ENCODE data around the gene BCAS3.
"Not testable (repeated sequence)": the region's sequence is repeated elsewhere in the genome, so short reads cannot be mapped to it uniquely, and the experiment has no call there.

The BCAS3 gene

DNA sequence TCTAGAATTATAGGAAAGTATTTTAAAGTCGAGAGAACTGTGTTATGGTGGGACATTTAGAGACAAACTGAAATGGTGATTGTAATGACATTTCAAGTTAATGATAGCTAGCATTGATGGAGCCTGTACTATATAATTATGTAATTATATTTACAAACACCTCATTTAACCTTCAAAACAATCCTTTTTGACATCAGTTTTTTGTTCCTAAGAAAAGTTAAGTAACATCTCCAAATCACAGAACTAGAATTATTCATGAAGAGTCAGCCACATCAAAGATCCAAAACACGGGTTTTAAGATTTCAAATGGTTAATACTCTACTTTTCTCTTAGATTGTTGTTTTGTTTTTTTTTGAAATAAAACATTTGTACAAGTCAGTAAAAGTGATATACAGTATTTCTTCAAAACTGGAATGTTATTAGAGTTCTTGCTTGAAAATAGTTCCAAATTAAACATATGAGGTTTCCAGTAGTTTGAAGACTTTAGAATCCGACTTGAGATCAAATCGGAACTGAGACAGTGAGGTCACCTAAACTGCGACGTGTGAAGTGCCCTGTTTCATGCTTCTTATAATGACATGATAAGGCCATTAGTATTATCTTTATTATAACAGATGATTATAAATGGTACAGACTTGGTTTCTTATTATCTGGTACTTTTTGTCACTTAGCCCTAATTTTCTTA is 457.0 kb downstream of the BCAS3 start:
- no peak for DNase-seq

DNA sequence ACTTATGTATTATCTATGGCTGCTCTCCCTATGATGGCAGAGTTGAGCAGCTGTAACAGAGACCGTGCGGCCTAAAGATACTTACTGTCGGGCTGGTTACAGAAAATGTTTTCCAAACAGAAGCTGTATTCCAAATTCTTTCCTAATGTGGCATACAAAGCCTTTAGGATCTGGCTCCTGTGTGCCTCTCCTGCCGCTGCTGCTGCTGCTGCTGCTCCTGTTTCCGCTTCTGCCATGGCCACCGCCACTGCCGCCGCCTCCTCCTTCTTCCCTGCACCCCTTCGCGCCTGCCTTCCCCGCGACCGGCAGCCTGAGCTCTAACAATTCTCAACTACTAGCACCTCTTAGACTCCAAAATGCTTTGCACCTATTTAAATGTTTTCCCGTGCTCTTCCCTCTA is 458.1 kb downstream of the BCAS3 start:
- no peak for DNase-seq

DNA sequence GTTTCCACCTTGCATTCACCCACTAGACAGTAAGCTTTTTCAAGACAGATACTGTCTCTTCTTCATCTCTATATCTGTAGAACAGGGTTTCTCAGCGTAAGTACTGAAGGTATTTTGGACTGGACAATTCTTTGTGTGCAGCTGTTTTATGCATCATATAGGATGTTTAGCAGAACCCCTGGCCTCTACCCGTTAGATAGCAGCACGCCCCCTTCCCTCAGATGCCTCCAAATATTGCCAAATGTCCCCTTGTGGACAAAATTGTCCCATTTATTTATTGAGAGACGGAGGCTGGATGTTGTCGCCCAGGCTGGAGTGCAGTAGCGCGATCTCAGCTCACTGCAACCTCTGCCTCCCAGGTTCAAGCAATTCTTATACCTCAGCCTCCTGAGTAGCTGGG is 458.6 kb downstream of the BCAS3 start:
- no peak for DNase-seq

DNA sequence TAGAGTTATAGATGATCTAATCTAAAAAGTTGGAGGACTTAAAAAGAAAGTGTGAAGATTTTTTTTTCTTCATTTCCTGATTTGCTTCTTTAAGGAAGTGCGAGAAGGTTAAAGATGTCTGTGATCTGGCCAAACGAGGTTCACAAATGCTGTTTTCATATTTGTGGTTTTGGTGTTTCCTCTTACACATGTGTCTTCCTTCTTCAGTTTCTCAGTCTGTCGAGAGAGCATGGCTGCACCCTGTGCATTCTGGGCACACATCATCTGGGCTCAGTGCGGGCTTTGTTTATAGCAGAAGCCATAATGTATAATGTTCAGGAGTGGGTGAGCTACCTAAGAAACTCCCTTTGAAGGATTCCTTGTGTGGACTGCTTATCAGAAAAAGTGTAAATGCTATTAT is 461.6 kb downstream of the BCAS3 start:
- peak; percentile 59 for DNase-seq

DNA sequence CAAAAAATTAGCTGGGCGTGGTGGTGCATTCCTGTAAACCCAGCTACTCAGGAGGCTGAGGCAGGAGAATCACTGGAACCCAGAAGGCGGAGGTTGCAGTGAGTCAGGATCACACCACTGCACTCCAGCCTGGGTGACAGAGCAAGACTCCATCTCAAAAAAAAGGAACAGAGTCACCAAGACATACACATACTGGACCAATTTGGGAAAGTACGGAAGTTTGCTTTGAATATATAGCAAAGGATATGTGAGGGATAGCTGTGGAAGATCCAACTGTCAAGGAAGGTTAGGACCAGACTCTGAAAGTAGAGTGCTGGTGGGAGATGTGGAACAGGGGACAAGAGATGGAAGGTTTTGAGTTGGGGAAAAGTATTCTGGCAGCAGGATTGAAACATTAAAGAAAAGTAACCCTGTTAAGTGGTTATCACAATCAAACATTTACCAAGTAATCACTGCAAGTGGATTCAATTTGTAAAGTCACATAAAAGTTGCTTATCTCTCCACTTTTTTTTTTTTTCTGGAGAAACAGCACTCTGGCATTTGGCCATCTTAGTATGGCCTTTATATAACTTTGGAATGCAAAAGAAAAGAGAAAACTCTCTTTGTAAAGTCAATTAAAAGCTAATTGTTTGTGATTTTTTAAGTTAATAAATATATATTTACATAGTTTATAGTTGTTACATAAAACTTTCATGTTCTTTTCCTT is 462.6 kb downstream of the BCAS3 start:
- no peak for DNase-seq

DNA sequence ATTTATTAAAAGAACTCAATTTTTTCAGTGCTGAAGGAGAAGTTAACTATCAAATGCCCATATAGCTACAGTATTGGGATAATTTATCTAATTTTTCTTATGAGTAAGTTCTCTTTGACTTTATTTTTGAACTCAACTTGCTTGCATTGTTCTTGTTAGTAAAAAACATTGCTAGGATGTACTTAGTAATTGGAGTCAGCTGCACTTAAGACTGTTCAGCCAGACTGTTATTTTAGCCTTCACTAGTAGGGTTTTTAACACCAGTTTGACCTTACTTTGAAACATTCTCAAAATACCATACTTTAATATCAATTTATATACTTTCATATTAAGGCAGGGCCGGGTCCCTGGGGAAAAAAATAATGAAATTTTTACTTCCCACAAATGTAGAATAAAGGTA is 465.4 kb downstream of the BCAS3 start:
- no peak for DNase-seq

DNA sequence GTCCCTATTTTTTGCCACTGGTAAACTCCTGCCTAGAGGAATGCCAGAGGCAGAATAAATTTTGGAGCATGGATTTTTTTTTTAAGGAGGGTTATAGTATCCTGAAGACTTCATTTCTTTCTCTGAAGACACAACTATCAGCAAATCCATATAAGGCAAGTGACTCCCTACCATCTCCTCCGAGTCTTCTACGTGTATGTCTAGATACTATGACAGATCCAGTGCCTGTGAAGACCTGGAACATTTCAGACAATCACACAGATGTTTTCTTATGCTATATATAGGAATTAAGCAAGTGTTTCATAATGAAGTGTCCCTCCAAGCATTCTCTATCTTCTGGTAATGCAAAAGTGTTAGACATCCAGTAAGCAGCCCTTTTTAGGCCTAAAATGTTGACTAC is 466.5 kb downstream of the BCAS3 start:
- DNase-seq: no peak

DNA sequence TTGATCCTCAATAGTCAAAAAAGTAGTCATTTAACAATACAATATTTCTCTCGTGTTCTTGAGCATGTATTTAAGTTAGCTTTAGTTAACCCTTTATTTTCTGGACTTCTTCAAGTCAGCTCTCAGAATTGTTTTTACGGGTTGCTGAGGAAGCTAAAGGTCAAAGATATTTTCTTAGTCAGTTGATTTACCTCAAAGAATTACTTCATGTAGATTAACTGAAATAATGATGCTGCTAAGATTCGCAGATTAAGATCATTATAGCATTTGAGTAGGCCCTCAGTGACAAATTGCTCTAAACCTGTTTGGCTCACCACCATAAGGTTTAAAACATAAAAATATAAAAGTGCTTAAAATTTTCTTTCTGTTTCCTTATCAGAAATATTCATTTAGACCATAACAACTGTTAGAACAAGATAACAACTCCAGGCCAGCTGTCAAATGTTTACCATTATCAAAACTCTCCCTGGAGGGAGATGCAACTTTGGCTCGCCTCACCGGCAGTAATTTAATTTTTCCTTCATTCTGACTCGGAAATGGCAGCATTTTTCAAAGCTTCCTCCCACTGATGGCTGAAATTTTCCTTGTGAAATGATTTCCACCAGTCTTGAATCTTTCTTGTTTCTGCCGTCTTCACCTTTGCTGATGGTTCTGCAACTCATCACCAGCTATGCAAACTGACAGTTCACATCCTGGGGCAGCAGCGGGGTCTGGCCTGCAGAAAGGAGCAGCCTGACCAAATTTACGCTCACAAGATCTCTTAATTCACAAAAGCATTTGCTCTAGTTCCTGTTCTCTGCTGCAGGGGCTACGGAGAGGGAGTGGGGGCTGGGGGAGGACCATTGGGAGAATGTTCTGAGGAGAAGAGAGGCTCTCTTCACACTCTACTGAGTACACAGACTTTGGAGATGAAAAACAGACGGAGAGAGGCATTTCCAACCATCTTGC is 467.2 kb downstream of the BCAS3 start:
- DNase-seq: no peak

DNA sequence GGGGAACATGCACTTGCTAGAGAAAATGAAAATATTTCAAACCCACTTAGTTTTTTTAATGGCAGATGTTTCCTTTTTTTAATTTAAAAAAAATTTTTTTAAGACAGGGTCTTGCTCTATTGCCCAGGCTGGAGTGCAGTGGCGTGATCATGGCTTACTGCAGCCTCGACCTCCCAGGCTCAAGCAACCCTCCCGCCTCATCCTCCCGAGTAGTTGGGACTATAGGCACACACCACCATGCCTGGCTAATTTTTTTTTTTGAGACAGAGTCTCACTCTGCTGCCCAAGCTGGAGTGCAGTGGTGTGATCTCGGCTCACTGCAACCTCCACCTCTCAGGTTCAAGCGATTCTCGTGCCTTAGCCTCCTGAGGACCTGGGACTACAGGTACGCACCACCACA is 469.2 kb downstream of the BCAS3 start:
- DNase-seq: not testable (repeated sequence)

DNA sequence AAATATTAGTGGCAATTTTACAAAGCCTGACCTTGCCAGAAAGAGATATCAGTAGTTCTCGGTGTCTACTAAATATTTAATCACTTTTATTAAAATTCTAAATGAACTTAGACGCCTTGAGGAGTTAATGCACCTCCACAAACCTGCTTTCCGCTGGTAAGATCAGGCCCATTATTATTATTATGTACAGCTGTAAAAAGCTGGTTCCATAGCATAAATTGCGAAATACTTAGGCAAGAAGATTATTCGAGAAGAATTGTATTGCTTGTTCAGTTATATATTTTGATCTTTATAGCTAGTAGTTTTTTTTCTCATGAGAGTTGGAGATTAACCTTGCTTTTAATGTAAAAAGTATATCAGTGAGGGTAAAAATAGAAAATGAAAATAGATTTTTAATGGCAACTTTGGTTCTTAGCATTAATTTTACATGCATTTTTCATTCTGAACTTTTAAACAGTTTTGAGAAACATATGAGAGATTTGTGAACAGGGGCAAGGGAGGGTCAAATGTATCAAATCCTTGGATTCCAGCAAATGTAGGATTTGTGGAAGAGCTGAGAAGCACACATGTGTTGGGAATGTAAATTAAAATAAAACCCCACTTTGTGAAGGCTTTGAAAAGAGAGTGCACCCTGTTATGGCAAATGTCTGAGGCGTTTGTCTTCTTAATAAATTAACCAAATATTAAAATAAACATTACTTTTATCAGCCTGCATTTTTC is 471.6 kb downstream of the BCAS3 start:
- DNase-seq: no peak

DNA sequence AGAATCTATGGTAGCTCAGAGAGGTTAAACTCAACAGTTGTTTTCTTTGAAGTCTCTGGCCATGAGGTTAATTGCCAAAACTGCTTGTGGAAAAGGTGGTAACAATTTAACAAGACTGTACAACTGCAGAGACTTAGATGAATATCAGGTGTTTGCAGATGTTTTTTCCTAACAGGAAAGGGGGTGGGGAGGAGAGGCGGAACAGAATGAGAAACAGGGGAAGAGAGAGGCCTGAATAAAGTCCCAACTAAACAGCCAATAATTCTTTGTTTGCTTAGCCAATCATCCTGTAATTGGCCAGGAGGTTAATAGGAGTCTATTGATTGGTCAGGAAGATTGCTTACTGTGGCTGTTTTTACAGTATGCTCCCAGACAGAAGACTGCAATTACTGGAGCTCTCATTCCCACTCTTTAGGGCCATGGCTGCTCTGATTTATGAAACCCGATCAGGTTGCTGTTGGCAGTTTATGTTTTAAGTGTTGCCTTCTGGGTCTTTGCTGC is 472.3 kb downstream of the BCAS3 start:
- no peak for DNase-seq

DNA sequence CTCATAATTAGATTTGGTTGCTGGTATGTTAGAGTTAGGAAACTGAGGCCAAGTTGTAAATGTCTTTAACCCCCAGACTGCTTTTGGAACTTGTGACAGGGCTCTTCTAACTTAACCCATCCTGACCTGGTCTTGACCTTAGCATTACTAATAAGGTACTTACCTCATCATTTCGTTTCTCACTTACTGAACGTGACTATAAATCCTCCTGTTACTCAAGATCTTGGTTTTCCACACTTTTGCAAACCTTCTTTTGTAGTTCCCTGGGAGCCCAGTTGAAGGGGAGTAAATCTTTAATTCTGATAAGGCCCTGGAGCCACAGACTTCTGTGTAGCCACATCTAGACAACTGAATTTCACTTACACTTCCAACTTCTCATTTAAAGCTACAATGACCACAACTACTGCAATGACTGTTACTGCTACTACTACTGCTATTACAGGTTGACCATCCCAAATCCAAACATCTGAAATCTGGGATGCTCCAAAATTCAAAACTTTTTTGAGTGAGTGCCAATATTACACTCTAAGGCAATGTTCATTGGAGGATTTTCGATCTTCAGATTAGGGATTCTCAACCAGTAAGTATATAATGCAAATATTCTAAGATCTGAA is 473.1 kb downstream of the BCAS3 start:
- DNase-seq: no peak

DNA sequence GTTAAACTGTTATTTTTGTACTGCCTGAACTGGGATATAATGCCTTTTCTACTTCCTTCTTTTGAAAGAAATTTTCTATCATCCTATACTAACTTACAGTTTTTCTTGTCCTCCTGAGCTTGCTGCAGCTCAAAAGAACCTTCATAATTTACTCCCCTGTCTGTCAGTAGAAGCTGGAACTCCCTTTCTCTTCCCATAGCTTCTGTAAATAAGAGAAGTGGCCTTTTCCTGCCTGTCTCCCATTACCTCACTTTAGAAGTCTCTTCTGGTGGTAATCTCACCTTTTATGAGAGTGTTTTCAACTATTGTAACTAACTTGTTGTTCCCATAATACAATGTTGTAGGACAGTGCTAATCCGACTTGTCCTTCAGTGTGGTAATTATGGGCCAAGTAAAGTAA is 475.2 kb downstream of the BCAS3 start:
- DNase-seq: no peak

DNA sequence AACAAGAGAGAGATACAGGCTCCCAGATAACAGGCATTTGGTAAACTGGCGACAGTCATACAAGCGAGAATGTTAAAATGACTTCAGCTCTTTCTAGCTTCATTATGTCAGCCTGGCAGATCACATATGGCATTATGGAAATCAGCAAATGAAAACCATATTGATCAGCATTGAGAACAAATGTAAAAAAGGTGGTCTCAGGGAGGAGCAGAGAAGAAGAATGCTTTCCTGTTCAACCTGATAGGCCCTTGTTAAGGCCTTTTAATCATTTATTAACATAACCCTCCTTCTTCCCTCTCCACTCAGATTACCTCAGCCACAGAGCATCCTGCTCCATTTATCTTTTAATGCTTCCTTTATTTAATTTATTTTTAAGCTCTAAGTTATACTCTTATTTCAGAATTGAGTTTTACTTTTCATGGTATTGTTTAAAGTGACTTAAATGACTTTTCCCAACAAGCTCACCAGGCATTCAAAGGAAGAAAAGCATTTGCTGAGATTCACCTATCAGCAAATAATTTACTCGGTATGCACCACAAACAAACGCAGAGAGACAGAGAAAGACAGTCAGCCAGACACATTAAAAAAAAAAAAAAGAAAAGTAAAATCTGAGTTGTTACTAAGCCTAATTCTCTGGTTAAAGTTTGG is 478.1 kb downstream of the BCAS3 start:
- DNase-seq: no peak

DNA sequence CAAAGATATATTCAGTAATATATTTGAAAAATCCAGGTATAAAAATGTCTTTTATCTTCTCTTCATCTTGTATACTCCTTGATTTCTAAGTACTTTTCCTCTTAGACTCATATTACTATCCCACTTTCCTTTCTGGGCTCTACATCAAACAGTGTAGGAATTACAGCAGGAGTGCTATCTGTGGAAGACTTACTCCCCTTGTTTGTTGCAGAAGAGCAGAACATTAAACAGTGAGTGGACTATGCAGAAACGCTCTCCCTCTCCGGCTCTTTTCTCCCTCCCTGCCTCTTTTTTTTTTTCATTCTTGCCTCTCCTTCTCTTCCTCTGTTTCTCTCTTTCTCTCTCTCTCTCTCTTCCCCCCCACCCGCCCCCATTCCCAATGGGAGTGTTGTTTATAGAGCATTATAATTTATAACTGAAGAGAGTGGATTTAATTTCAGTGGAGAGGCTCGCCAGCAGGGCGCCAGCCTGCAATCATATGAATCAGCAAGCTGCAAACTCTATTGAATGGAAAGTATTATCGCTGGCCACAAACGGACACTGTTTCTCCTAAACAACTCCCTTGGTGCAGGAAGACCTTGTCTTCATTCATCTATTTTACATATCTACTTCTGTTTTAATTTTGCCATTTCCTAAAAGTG is 479.7 kb downstream of the BCAS3 start:
- DNase-seq: no peak

DNA sequence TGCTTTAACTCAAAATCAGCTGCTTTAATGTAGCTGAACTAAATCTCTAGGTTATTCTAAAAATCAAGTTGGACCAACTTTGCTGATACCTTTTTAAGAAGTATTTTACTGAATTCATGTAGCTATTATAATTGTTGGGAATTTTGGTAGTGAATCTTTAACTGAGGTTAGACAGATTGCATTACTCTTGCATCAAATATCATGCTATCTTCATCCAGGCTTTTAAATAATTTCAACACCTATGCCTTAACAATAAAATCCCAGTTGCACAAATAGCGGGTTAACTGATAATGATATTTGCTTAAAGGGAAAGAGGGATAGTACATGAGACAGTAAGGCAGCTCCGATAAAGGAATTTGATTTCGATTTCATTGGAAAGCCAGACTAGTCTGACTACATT is 480.7 kb downstream of the BCAS3 start:
- no peak for DNase-seq

DNA sequence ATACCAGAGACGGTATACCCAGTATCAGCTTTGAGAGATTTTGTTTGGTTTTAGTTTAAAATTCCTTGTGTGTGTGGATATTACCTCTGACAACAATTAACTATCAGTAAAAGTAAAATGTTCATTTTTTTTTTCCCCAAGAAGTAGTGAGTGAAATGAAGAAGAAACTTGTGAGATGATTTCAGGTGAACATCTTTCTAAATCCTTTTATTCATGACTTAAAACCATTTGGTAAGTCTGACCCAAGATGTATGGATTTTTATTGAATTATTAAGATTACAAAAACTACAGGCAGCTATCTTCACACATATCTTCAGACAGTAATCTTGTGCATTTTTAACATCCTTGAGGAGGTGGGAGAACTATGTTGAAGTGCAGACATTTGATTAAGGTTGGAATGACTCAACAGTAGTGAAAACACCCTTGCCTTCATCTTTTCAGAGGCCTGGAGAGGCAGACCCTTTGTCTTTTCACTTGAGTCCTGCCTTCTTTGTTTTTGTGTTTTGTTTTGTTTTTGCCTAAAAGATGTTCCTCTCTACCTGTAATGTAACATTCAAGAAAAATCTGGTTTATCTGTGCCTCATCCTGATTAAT is 481.7 kb downstream of the BCAS3 start:
- DNase-seq: no peak

DNA sequence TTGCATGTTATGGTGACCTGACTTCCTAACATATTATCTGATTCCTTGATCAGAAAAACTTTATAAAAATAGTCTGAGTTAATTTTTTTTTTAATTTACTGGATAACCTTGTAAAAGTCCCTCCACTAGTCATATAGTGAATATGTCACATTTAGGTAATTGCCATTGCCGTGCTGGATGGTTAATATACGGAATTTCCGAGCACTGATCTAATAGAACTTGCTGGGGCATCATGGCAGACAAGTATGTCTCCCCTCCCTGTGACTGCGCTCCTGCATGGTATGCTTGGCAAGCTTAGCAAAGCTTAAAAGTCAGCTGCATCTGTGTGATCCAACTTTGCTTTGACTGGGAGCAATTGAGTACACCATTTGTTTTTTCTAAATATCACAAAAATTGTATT is 482.6 kb downstream of the BCAS3 start:
- DNase-seq: no peak

DNA sequence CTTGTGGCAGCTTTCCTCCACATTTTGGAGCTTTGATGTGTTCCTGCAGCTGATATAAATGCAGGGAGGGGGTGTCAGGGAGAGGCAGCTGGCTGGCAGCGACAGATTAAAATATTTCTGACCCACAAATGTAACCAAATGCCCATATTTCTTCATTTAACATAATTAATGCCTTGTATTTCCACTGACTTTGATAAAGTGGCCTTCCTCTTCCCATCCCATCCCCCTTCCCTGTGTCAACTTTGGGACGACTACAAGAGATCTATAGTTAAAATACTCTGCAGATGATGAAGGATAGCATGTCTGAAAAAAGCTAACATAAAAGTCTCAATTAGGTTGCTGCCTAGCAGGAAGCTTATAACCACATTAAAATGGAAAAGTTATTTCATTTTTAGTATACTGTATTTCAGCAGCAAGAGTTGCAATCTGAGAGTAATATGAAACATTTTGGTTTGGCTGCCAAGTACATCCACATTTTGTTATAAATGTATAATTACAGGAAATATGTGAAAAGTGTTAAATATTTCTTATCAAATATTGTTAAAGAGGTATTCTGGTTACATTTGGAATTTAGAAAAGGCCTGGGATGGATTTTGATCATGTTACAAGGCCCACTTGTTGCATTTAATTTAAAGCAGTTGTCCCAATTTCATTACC is 483.3 kb downstream of the BCAS3 start:
- no peak for DNase-seq

DNA sequence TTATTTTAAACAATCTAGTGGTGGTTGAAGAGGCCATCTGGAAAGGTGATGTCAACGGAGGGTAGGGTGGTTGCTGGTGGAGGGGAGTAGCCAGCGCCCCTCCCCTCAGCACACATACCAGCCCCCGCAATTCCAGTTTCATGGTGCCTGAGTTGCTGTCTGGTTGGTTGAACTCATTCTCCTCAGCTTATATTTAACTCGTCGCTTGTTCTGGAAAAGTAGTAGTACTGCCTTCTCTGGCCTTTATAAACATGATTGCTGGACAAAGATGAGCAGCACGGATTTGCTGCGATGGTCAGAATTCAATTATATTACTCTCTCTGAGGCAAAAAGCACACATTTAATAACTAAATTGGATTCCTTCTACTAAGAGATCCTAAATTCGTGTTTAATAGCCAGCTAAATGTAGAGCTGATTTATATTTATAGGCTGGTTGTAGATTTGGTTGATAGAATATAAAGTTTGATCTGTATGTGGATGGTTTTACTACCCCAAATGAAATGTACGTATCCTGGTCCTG is 484.0 kb downstream of the BCAS3 start:
- DNase-seq: no peak

All from activated CD8-positive, alpha-beta memory T cell treated with anti-CD3 and anti-CD28 coated beads, Interleukin-2, amount 50 U/mL, for 48 hours (primary cell).